HG02678 (cell line): ENCODE data around the gene ALDH3B2.
"Not testable (repeated sequence)": the region's sequence is repeated elsewhere in the genome, so short reads cannot be mapped to it uniquely, and the experiment has no call there.

Experiments used
- ATAC-seq: cut with Tn5 transposase; IDR thresholded peaks from one replicate; pipeline ENCODE4 v1.9.1; 2021; ENCODE audit warnings: mild to moderate bottlenecking, moderate library complexity; ENCODE audit not compliant: unreplicated experiment

Gene ALDH3B2

GRCh38 chr11:67685641-67686332 is 11.4 kb upstream of the ALDH3B2 start:
- not testable (repeated sequence) for ATAC-seq

- not testable (repeated sequence) for ATAC-seq
These were observed 8.0 kb upstream of the ALDH3B2 start for GRCh38 chr11:67682126-67683034.

DNA sequence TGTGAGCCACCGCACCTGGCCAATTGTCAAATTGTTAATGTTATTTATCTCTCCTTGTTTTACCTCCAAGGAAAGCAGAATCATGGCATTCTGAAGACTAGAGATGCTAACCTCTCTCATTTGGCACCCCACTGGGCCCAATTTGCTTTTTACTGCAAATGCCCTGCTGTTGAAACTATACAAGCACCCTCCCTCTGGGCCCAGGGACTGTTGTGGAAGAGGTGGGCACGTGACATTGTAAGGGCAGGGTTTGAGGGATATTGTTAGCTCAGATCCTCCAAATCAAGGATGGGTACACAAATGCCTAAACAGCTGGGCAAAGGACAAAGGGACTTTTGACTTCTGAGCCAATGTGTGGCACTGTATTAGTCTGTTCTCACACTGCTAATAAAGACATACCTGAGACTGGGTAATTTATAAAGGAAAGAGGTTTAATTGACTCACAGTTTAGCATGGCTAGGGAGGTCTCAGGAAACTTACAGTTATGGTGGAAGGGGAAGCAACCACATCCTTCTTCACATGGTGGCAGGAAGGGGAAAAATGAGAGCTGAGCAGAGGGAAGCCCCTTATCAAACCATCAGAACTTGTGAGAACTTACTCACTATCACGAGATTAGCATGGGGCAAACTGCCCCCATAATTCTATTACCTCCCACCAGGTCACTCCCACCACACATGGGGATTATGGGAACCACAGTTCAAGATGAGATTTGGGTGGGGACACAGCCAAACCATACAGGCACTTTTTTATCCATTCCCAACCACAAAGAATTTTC is 6.5 kb upstream of the ALDH3B2 start:
- ATAC-seq, result no peak

DNA sequence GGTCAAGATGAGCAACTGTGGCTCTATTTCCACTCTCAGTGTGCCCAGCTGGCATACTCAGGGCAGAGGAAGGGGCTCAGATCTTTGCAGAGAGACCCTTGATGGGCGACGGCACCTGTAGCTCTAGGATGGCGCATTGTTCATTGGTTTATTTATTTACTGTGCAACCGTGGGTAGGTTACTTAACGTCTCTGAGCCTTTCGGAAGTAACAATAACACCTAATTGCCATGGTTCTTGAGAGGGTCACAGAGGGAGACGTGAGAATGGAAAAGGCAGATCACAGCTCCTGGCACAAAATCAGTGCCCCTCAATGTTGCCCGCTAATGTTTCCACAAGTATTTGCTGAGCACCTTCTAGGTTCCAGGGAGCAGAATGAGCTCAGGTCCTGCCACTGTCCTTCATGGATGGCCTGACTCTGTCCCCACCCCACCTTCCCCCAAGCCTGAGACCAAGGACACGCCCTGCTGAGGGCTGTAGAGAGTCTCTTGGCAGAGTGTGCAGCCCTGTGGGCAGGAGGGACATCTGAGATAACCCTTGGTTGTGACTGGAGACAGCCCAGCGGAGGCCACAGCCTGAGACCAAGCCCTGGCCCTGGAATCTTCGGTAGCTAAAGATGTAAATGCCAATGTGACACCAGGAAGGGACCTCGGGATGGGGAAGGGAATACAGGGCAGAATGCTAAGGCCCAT is 780 bp upstream of the ALDH3B2 start:
- ATAC-seq, result no peak

- ATAC-seq, result no peak
These were observed 521 bp downstream of the ALDH3B2 start for GRCh38 chr11:67673902-67674301.

GRCh38 chr11:67673358-67673757 is 1.1 kb downstream of the ALDH3B2 start:
- no peak for ATAC-seq

GRCh38 chr11:67671211-67671520 is 3.3 kb downstream of the ALDH3B2 start:
- no peak for ATAC-seq

GRCh38 chr11:67670316-67671210 is 3.9 kb downstream of the ALDH3B2 start:
- no peak for ATAC-seq

GRCh38 chr11:67668192-67668551 is 6.3 kb downstream of the ALDH3B2 start:
- no peak for ATAC-seq

GRCh38 chr11:67667490-67668191 is 6.8 kb downstream of the ALDH3B2 start:
- no peak for ATAC-seq

DNA sequence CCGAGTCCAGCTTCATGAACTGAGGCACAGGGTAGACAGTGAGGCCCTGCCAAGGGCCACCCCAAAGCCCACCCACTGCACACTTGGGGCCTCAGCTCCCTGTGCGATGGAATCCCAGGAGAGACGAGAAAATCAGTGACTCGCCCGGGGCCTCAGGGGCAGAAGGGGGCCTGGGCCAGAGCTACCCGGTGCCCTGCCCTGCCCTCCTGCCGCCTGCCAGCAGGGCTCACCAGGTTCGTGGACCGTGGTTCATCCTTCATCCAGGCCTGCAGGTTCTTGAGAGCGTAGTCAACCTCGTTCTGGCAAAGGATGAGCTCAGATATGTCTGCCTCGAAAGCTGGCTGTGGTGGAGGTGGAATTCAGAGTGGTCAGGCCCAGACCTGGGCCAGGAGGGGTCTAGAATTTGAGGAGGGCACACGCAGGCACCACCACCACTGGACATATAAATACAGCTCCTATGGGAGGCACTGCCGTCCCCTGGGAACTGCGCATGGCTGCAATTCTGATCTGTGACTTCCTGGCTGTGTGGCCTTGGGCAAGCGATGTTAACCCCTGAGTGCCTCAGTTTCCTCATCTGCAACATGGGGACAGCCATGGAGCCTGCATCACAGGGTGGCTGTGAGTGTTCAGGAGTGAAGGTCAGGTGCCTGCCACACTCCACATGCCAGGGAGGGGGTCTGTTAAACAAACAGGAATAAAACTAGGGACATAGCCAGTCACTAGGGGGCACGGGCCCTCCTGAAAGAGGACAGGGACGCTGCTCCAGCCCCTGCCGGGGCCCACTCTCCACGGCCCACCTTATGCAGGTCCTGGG is 7.5 kb downstream of the ALDH3B2 start:
- no peak for ATAC-seq

GRCh38 chr11:67666303-67666645 is 8.1 kb downstream of the ALDH3B2 start:
- ATAC-seq, result no peak

DNA sequence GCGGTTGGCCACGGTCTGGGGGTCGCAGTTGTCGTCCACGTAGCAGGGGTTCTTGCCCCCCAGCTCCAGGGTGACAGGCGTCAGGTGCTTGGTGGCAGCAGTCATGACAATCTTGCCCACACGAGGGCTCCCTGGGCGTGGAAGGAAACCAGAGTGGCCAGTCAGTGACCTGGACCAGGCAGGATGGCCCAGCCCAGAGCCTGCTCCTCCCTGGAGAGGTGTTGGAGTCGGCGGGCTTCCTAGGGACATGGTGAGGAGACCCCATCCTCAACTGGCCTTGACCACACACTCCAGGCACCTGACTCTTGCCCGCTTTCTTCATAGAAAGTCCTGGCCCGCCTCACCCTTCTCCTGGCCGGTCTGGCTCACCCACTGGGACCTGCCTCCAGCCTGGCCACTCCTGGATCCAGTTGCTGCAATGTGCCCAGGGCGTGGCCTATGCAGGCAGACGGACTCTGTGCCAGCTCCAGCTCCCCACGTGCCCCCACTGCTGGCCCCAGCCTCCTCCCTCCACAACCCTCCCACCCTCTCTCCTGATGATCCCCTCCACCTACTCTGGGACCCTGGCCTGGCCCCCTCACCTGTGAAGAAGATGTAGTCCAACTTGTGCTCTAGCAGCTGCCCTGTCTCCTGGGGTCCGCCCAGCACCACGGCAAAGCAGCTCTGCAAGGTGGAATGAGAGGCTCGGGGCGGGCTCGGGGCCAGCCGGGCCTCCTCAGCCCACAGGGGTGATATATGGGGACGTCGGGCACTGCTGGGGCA is 8.7 kb downstream of the ALDH3B2 start:
- no peak for ATAC-seq

DNA sequence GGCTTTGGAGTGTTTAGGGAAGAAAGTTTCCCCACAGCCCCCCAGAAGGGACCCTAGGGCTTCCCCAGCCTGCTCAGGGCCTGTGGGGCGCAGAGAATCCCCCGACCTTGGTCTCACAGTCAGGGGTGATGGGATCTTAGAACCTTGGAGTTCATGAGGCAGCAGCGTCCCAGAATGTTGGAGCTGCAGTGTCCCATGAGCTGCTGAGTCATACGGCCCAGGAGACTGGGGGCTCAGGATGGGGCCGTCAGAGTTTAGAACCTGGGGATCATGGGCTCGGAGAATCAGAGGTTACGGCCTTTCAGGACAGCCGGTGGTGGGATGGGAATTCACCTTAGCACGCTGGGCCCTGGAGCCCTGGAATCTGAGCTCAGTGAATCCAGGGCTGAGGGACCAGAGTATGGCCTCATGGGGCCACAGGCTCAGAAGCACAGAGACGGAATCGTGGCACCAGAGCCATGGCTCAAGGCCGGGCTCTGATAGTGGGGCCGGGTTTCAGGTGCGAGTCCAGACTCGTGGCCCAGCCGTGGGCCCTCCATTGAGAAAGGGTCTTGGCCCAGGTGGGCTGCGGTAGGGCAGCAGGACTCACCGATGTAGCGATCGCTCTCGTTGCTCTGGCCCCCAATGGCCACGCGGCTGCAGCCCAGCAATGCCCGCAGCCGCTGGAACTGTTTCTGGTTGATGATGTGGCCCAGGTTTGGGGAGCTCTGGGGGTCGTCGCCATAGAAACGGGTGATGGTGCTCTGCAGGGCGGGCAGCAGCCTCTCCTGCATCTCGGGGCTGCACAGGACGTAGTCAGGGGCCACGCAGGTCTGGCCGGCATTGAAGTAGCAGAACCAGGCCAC is 9.5 kb downstream of the ALDH3B2 start:
- ATAC-seq, result no peak

- no peak for ATAC-seq
These were observed 10.2 kb downstream of the ALDH3B2 start for GRCh38 chr11:67664213-67664585.

GRCh38 chr11:67663532-67664212 is 10.8 kb downstream of the ALDH3B2 start:
- no peak for ATAC-seq
